ENCODE measurements around the gene NYAP1.

NYAP1 gene

GRCh38 chr7:100483722-100484672, at the start of gene NYAP1:
Gene NYAP1, plus strand, starts transcription at chr7:100483927. Its CDS starts 1,385 bp downstream, at chr7:100485312.
- peak within 1 kb of the TSS; percentile 83 for H3K4me3 Mint-ChIP-seq
- no peaks in the 10 kb centered on the region for H3K9me3 Mint-ChIP-seq
- no peak for TF ChIP-seq CTCF (IDR thresholded peaks at IDR 0.05)
- peaks cover 5% of the 10 kb centered on the region for H3K36me3 Mint-ChIP-seq (ENCODE audit: low read depth)
- H3K27ac Mint-ChIP-seq = peak within 1 kb of the TSS; percentile 13
- peak; percentile 80 for DNase-seq
- peaks cover 68% of the 10 kb centered on the region for H3K4me1 Mint-ChIP-seq
- H3K27me3 Mint-ChIP-seq (ENCODE audit: low read depth, poor library complexity) = peaks cover 16% of the 10 kb centered on the region

GRCh38 chr7:100434297-100435144, 49.2 kb upstream of the NYAP1 start:
- Mint-ChIP-seq H3K27me3 (ENCODE audit: low read depth, poor library complexity) (no peaks in the 10 kb centered on the region), H3K36me3 (ENCODE audit: low read depth) (peaks cover 36% of the 10 kb centered on the region), H3K27ac (peak overlapping the region; percentile 63), H3K9me3 (no peaks in the 10 kb centered on the region), H3K4me3 (peak overlapping the region; percentile 88), H3K4me1 (peaks cover 56% of the 10 kb centered on the region)
- DNase-seq = no peak
- TF ChIP-seq CTCF (IDR thresholded peaks at IDR 0.05) = no peak

GRCh38 chr7:100435401-100436304, 48.1 kb upstream of the NYAP1 start:
- H3K27me3 Mint-ChIP-seq (ENCODE audit: low read depth, poor library complexity) = no peaks in the 10 kb centered on the region
- H3K9me3 Mint-ChIP-seq = no peaks in the 10 kb centered on the region
- TF ChIP-seq CTCF (IDR thresholded peaks at IDR 0.05) = no peak
- peaks cover 52% of the 10 kb centered on the region for H3K4me1 Mint-ChIP-seq
- DNase-seq = peak; percentile 58
- peaks cover 36% of the 10 kb centered on the region for H3K36me3 Mint-ChIP-seq (ENCODE audit: low read depth)
- peak overlapping the region; percentile 77 for H3K27ac Mint-ChIP-seq
- H3K4me3 Mint-ChIP-seq = peak overlapping the region; percentile 89

GRCh38 chr7:100437150-100438100, 46.3 kb upstream of the NYAP1 start:
- Mint-ChIP-seq H3K4me1 (peaks cover 38% of the 10 kb centered on the region), H3K36me3 (ENCODE audit: low read depth) (peaks cover 25% of the 10 kb centered on the region)

More at GRCh38 chr7:100437150-100438100, 46.3 kb upstream of the NYAP1 start:
- TF ChIP-seq CTCF (IDR thresholded peaks at IDR 0.05) = no peak
- Mint-ChIP-seq H3K9me3 (no peaks in the 10 kb centered on the region), H3K4me3 (no peak overlapping the region), H3K27me3 (ENCODE audit: low read depth, poor library complexity) (no peaks in the 10 kb centered on the region), H3K27ac (no peak overlapping the region)
- DNase-seq = no peak
